Spleen (tissue), 7 donors: ENCODE measurements around the gene HEATR3.

Source experiments
- POLR2AphosphoS5 ChIP-seq, 3 donors: sonication (generic); formaldehyde crosslinking; IDR thresholded peaks; one replicate each; pipeline ENCODE4 v1.5.1; 2017; ENCODE audit warnings: antibody characterized with exemption in 3 of 3
- TF ChIP-seq, protein P1 (sequence below), 11 experiments: fragments of 200-600 bp in 7 of 11; fragments of 450-650 bp in 4 of 11; sonication (generic) in 4 of 11; IDR thresholded peaks in 8 of 11; conservative IDR thresholded peaks in 3 of 11; 1 replicate in 7 of 11; 2 replicates in 4 of 11; pipeline versions ENCODE4 v1.4.0 to v1.8.0; 2016 to 2021; ENCODE audit warnings: antibody characterized with exemption in 11 of 11, inconsistent platforms in 4 of 11, mild to moderate bottlenecking in 1 of 11
- donor health status: DM: no; HTN: no; CAD: no; lungs with moderate emphysema.
- donor health status: DM: no; HTN: no; CAD: no.
- donor health status: DM: no; HTN: no; CAD: no.

DNA sequence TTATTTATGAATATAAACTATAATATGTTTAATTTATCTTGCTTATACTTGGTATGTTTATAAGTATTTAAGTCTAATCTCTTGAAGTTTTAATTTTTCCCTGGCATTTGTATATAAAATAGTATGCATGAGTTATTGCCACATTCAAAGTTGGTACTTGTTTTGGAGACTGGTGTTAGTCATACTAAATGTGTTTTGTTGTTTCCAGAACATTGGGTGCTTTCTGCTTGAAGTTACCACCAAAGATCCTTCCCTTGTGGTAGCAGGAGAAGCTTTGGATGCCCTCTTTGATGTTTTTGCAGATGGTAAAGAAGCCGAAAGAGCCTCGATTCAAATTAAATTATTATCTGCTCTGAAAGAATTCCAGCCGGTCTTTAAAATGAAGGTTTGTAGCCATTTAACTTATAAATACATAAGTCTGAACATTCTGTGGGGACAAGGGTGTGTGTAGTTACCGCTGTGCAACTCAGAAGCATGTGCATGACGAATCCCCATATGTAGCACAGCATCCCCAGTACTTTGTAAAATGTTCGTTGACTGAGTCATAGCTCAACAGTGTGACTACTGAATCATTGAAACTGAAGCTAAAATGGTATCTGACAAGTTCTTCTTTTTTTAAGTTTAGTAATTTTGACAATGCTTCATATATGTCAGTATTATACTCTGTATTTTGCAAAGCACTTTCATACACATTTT lies 36.4 kb downstream of the HEATR3 start:
- no peak for TF ChIP-seq POLR2AphosphoS5 (IDR thresholded peaks at IDR 0.05)
- TF ChIP-seq, protein P1, sequence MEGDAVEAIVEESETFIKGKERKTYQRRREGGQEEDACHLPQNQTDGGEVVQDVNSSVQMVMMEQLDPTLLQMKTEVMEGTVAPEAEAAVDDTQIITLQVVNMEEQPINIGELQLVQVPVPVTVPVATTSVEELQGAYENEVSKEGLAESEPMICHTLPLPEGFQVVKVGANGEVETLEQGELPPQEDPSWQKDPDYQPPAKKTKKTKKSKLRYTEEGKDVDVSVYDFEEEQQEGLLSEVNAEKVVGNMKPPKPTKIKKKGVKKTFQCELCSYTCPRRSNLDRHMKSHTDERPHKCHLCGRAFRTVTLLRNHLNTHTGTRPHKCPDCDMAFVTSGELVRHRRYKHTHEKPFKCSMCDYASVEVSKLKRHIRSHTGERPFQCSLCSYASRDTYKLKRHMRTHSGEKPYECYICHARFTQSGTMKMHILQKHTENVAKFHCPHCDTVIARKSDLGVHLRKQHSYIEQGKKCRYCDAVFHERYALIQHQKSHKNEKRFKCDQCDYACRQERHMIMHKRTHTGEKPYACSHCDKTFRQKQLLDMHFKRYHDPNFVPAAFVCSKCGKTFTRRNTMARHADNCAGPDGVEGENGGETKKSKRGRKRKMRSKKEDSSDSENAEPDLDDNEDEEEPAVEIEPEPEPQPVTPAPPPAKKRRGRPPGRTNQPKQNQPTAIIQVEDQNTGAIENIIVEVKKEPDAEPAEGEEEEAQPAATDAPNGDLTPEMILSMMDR (IDR thresholded peaks at IDR 0.05 in 8 of 11, conservative IDR thresholded peaks at IDR 0.05 in 3 of 11), result no peak
